GM23338 (cell line): ENCODE measurements around the gene MAP1LC3B2.

ENCODE experiments used
- CREB1 ChIP-seq: fragments of 250-450 bp; sonication (Bioruptor Pico); IDR thresholded peaks from 2 replicates; pipeline ENCODE4 v1.5.0; 2020; ENCODE audit warnings: low read depth, mild to moderate bottlenecking, moderate library complexity
- EZH2 ChIP-seq: fragments of 200-600 bp; sonication (generic); IDR thresholded peaks from one replicate; pipeline ENCODE4 v1.8.0; 2017; ENCODE audit warnings: antibody characterized with exemption, mild to moderate bottlenecking, low read depth; ENCODE audit not compliant: unreplicated experiment
- EZH2phosphoT487 ChIP-seq: fragments of 200-600 bp; sonication (generic); IDR thresholded peaks from one replicate; pipeline ENCODE4 v1.8.1; 2018; ENCODE audit warnings: antibody characterized with exemption; ENCODE audit not compliant: unreplicated experiment
- NANOG ChIP-seq: IDR thresholded peaks from 2 replicates; pipeline ENCODE4 v1.6.1; 2016; ENCODE audit warnings: antibody characterized with exemption, borderline replicate concordance
- POLR2AphosphoS5 ChIP-seq: IDR thresholded peaks from 2 replicates; pipeline ENCODE4 v1.6.1; 2016; ENCODE audit warnings: antibody characterized with exemption, low read depth
- TF ChIP-seq, protein P1 (sequence below), 2 experiments: fragments of 200-600 bp in 1 of 2; sonication (generic) in 1 of 2; conservative IDR thresholded peaks; 2 replicates each; pipeline versions ENCODE4 v1.5.1 to v1.6.1; 2016 to 2017; ENCODE audit warnings: antibody characterized with exemption in 2 of 2, low read depth in 2 of 2, mild to moderate bottlenecking in 2 of 2, moderate library complexity in 1 of 2
- TF ChIP-seq, protein P2 (sequence below): fragments of 250-450 bp; sonication (Bioruptor Pico); IDR thresholded peaks from 2 replicates; pipeline ENCODE4 v1.5.0; 2020; ENCODE audit warnings: mild to moderate bottlenecking, moderate library complexity
- TF ChIP-seq, protein P3 (sequence below): IDR thresholded peaks from one replicate; pipeline ENCODE4 v1.6.1; 2018; ENCODE audit warnings: antibody characterized with exemption; ENCODE audit not compliant: unreplicated experiment

DNA sequence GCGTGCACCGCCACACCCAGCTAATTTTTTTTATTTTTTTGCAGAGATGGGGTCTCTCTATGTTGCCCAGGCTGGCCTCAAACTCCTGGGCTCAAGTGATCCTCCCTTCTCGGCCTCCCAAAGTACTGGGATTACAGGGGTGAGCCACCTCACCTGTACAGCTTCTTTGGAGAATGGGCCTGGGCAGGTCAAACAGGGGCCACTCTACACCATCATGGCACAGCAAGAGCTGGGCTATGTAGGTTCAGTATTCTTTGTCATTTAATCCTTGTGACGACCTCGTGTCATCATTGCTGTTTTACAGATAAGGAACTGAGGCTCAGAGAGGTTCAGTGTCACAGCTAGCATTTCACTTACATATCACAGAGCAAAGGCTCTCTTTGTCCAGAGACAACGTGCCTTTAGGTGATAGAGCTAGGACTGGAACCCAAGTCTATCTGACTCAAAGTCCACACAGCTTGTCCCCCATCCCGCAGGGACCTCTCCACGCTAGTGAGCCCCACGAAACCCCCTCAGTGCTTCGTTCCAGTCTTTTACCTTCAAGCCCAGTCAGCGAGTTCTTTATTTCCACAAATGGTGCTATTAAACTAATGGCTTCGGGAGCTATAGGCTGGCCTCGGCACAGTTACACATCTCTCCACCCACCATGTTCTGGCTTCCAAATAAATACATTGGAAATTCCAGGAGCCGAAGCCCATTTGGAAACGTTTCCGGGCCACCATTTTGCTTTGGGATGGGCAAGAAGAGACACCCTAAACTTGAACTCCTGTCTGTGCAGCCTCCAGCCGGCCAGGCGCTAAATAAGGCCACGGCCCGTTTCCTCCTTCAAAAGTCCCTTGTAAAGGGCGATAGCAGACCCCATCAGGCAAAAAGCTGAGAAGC is 660 bp upstream of the MAP1LC3B2 start:
- TF ChIP-seq, protein P1, sequence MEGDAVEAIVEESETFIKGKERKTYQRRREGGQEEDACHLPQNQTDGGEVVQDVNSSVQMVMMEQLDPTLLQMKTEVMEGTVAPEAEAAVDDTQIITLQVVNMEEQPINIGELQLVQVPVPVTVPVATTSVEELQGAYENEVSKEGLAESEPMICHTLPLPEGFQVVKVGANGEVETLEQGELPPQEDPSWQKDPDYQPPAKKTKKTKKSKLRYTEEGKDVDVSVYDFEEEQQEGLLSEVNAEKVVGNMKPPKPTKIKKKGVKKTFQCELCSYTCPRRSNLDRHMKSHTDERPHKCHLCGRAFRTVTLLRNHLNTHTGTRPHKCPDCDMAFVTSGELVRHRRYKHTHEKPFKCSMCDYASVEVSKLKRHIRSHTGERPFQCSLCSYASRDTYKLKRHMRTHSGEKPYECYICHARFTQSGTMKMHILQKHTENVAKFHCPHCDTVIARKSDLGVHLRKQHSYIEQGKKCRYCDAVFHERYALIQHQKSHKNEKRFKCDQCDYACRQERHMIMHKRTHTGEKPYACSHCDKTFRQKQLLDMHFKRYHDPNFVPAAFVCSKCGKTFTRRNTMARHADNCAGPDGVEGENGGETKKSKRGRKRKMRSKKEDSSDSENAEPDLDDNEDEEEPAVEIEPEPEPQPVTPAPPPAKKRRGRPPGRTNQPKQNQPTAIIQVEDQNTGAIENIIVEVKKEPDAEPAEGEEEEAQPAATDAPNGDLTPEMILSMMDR (conservative IDR thresholded peaks at IDR 0.05; ENCODE audit: low read depth in 2 of 2): no peak
- TF ChIP-seq POLR2AphosphoS5 (no peak), EZH2 (no peak), CREB1 (CRISPR knock-in tag) (no peak), EZH2phosphoT487 (no peak), NANOG (no peak)
- TF ChIP-seq, protein P2, sequence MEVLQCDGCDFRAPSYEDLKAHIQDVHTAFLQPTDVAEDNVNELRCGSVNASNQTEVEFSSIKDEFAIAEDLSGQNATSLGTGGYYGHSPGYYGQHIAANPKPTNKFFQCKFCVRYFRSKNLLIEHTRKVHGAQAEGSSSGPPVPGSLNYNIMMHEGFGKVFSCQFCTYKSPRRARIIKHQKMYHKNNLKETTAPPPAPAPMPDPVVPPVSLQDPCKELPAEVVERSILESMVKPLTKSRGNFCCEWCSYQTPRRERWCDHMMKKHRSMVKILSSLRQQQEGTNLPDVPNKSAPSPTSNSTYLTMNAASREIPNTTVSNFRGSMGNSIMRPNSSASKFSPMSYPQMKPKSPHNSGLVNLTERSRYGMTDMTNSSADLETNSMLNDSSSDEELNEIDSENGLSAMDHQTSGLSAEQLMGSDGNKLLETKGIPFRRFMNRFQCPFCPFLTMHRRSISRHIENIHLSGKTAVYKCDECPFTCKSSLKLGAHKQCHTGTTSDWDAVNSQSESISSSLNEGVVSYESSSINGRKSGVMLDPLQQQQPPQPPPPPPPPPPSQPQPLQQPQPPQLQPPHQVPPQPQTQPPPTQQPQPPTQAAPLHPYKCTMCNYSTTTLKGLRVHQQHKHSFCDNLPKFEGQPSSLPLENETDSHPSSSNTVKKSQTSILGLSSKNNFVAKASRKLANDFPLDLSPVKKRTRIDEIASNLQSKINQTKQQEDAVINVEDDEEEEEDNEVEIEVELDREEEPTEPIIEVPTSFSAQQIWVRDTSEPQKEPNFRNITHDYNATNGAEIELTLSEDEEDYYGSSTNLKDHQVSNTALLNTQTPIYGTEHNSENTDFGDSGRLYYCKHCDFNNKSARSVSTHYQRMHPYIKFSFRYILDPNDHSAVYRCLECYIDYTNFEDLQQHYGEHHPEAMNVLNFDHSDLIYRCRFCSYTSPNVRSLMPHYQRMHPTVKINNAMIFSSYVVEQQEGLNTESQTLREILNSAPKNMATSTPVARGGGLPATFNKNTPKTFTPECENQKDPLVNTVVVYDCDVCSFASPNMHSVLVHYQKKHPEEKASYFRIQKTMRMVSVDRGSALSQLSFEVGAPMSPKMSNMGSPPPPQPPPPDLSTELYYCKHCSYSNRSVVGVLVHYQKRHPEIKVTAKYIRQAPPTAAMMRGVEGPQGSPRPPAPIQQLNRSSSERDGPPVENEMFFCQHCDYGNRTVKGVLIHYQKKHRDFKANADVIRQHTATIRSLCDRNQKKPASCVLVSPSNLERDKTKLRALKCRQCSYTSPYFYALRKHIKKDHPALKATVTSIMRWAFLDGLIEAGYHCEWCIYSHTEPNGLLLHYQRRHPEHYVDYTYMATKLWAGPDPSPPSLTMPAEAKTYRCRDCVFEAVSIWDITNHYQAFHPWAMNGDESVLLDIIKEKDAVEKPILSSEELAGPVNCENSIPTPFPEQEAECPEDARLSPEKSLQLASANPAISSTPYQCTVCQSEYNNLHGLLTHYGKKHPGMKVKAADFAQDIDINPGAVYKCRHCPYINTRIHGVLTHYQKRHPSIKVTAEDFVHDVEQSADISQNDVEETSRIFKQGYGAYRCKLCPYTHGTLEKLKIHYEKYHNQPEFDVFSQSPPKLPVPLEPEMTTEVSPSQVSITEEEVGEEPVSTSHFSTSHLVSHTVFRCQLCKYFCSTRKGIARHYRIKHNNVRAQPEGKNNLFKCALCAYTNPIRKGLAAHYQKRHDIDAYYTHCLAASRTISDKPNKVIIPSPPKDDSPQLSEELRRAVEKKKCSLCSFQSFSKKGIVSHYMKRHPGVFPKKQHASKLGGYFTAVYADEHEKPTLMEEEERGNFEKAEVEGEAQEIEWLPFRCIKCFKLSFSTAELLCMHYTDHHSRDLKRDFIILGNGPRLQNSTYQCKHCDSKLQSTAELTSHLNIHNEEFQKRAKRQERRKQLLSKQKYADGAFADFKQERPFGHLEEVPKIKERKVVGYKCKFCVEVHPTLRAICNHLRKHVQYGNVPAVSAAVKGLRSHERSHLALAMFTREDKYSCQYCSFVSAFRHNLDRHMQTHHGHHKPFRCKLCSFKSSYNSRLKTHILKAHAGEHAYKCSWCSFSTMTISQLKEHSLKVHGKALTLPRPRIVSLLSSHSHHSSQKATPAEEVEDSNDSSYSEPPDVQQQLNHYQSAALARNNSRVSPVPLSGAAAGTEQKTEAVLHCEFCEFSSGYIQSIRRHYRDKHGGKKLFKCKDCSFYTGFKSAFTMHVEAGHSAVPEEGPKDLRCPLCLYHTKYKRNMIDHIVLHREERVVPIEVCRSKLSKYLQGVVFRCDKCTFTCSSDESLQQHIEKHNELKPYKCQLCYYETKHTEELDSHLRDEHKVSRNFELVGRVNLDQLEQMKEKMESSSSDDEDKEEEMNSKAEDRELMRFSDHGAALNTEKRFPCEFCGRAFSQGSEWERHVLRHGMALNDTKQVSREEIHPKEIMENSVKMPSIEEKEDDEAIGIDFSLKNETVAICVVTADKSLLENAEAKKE (CRISPR knock-in tag): no peak
- TF ChIP-seq, protein P3, sequence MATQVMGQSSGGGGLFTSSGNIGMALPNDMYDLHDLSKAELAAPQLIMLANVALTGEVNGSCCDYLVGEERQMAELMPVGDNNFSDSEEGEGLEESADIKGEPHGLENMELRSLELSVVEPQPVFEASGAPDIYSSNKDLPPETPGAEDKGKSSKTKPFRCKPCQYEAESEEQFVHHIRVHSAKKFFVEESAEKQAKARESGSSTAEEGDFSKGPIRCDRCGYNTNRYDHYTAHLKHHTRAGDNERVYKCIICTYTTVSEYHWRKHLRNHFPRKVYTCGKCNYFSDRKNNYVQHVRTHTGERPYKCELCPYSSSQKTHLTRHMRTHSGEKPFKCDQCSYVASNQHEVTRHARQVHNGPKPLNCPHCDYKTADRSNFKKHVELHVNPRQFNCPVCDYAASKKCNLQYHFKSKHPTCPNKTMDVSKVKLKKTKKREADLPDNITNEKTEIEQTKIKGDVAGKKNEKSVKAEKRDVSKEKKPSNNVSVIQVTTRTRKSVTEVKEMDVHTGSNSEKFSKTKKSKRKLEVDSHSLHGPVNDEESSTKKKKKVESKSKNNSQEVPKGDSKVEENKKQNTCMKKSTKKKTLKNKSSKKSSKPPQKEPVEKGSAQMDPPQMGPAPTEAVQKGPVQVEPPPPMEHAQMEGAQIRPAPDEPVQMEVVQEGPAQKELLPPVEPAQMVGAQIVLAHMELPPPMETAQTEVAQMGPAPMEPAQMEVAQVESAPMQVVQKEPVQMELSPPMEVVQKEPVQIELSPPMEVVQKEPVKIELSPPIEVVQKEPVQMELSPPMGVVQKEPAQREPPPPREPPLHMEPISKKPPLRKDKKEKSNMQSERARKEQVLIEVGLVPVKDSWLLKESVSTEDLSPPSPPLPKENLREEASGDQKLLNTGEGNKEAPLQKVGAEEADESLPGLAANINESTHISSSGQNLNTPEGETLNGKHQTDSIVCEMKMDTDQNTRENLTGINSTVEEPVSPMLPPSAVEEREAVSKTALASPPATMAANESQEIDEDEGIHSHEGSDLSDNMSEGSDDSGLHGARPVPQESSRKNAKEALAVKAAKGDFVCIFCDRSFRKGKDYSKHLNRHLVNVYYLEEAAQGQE: no peak
